T-helper 9 cell (primary cell): Measurements from ENCODE around the gene NELFCD.

Experiments used
- DNase-seq: peaks from one replicate; pipeline ENCODE4 v3.0.0-alpha.2; 2020

The NELFCD gene

GRCh38 chr20:58994390-58995159, 13.5 kb downstream of the NELFCD start:
- no peak for DNase-seq

GRCh38 chr20:58995461-58996225, 14.6 kb downstream of the NELFCD start:
- no peak for DNase-seq

GRCh38 chr20:58996226-58996611, 15.2 kb downstream of the NELFCD start:
- DNase-seq: no peak

GRCh38 chr20:58997141-58997770, 16.2 kb downstream of the NELFCD start:
- DNase-seq: no peak

GRCh38 chr20:58998656-58999055, 17.6 kb downstream of the NELFCD start:
- no peak for DNase-seq

GRCh38 chr20:59000326-59000725, 19.3 kb downstream of the NELFCD start:
- DNase-seq: no peak

- no peak for DNase-seq
These were observed 20.0 kb downstream of the NELFCD start for GRCh38 chr20:59001068-59001448.

- DNase-seq: no peak
These were observed 20.6 kb downstream of the NELFCD start for GRCh38 chr20:59001449-59002171.

- no peak for DNase-seq
These were observed 21.3 kb downstream of the NELFCD start for GRCh38 chr20:59002388-59002787.

- DNase-seq: no peak
These were observed 21.9 kb downstream of the NELFCD start for GRCh38 chr20:59002874-59003399.

GRCh38 chr20:59003836-59004492, 22.9 kb downstream of the NELFCD start:
- DNase-seq: no peak

GRCh38 chr20:59004493-59004762, 23.4 kb downstream of the NELFCD start:
- DNase-seq: peak; percentile 59

GRCh38 chr20:59004763-59005522, 23.9 kb downstream of the NELFCD start:
- no peak for DNase-seq

- no peak for DNase-seq
These were observed 24.6 kb downstream of the NELFCD start for GRCh38 chr20:59005523-59006166.

GRCh38 chr20:59006167-59006863, 25.3 kb downstream of the NELFCD start:
- DNase-seq: no peak

GRCh38 chr20:59006864-59007664, 26.0 kb downstream of the NELFCD start, which contains the start of gene CTSZ:
CTSZ (minus strand) TSS chr20:59007254; CDS start chr20:59007128, 126 bp downstream.
- peak; percentile 35 for DNase-seq

- DNase-seq: no peak
These were observed 26.8 kb downstream of the NELFCD start for GRCh38 chr20:59007665-59008511.

GRCh38 chr20:59008715-59009336, 27.8 kb downstream of the NELFCD start:
- no peak for DNase-seq
